Mesodermal cell (in vitro differentiated cells): ENCODE results near the gene ETV5.
"Not testable (repeated sequence)": the region's sequence is repeated elsewhere in the genome, so short reads cannot be mapped to it uniquely, and the experiment has no call there.

Experiments used
- H3K27ac ChIP-seq: 2 replicates; pipeline ENCODE4 v1.7.0; 2013; ENCODE audit warnings: mild to moderate bottlenecking, low read depth, low read length, moderate library complexity; ENCODE audit not compliant: severe bottlenecking
- H3K36me3 ChIP-seq: 2 replicates; pipeline ENCODE4 v1.7.1; 2013; ENCODE audit warnings: mild to moderate bottlenecking, low read length, moderate library complexity; ENCODE audit not compliant: control insufficient read depth, insufficient read depth
- H3K4me1 ChIP-seq: one replicate; pipeline ENCODE4 v1.7.1; 2013; ENCODE audit warnings: mild to moderate bottlenecking, low read length; ENCODE audit not compliant: insufficient read depth, control insufficient read depth, poor library complexity, severe bottlenecking
- H3K4me3 ChIP-seq: 2 replicates; pipeline ENCODE4 v1.7.0; 2013; ENCODE audit warnings: low read length, control low read depth, mild to moderate bottlenecking; ENCODE audit not compliant: insufficient read depth, poor library complexity, severe bottlenecking; ENCODE audit errors: extremely low read depth
- H3K9me3 ChIP-seq: 2 replicates; pipeline ENCODE4 v1.7.1; 2013; ENCODE audit warnings: mild to moderate bottlenecking, low read length, moderate library complexity; ENCODE audit not compliant: control insufficient read depth
- WGBS, 2 experiments: methylation state at CpG; one replicate each; pipeline ENCODE4 v1.1.5; 2013; ENCODE audit warnings: missing lambda C conversion rate in 2 of 2; ENCODE audit not compliant: insufficient coverage in 2 of 2; 5-methylcytosine and 5-hydroxymethylcytosine counted together

Gene ETV5

GRCh38 chr3:186048119-186048518 lies 60.8 kb downstream of the ETV5 start:
- no peak overlapping the region for H3K27ac ChIP-seq
- H3K9me3 ChIP-seq, result no peaks in the 10 kb centered on the region
- WGBS, 2 experiments, result 94 to 97% methylated on average over 3 of the region's 3 CpGs
- H3K4me1 ChIP-seq, result no peaks in the 10 kb centered on the region
- peaks cover 72% of the 10 kb centered on the region for H3K36me3 ChIP-seq
- H3K4me3 ChIP-seq, result no peak overlapping the region

GRCh38 chr3:186046838-186047237 lies 62.1 kb downstream of the ETV5 start:
- H3K9me3 ChIP-seq, result no peaks in the 10 kb centered on the region
- peaks cover 60% of the 10 kb centered on the region for H3K36me3 ChIP-seq
- no peak overlapping the region for H3K27ac ChIP-seq
- 91 to 95% methylated on average over 4 of the region's 5 CpGs for WGBS, 2 experiments
- no peak overlapping the region for H3K4me3 ChIP-seq
- H3K4me1 ChIP-seq, result no peaks in the 10 kb centered on the region

- Histone ChIP-seq H3K9me3 (no peaks in the 10 kb centered on the region), H3K4me3 (no peak overlapping the region), H3K27ac (no peak overlapping the region), H3K36me3 (peaks cover 41% of the 10 kb centered on the region), H3K4me1 (no peaks in the 10 kb centered on the region)
- WGBS, 2 experiments, result 79 to 83% methylated on average over 10 of the region's 12 CpGs
Observed at GRCh38 chr3:186044968-186045367, 63.9 kb downstream of the ETV5 start.

GRCh38 chr3:186044427-186044826 lies 64.5 kb downstream of the ETV5 start:
- H3K36me3 ChIP-seq, result peaks cover 35% of the 10 kb centered on the region
- no peak overlapping the region for H3K4me3 ChIP-seq
- H3K4me1 ChIP-seq, result no peaks in the 10 kb centered on the region
- H3K9me3 ChIP-seq, result no peaks in the 10 kb centered on the region
- WGBS, 2 experiments, result no CpG with 5 or more reads among the region's 3 CpGs
- H3K27ac ChIP-seq, result no peak overlapping the region

- no peak overlapping the region for H3K4me3 ChIP-seq
- peaks cover 18% of the 10 kb centered on the region for H3K36me3 ChIP-seq
- 86 to 88% methylated on average over 7 of the region's 7 CpGs for WGBS, 2 experiments
- H3K27ac ChIP-seq, result no peak overlapping the region
- no peaks in the 10 kb centered on the region for H3K4me1 ChIP-seq
- peaks cover 9% of the 10 kb centered on the region for H3K9me3 ChIP-seq
Observed at GRCh38 chr3:186042521-186043202, 66.2 kb downstream of the ETV5 start.

- Histone ChIP-seq H3K4me3 (no peak overlapping the region), H3K27ac (no peak overlapping the region), H3K9me3 (peaks cover 9% of the 10 kb centered on the region), H3K36me3 (peaks cover 11% of the 10 kb centered on the region), H3K4me1 (no peaks in the 10 kb centered on the region)
- 93 to 95% methylated on average over 3 of the region's 3 CpGs for WGBS, 2 experiments
Observed at GRCh38 chr3:186042036-186042435, 66.9 kb downstream of the ETV5 start.

GRCh38 chr3:186038360-186038759 lies 70.5 kb downstream of the ETV5 start:
- WGBS, 2 experiments, result 87% methylated on average over 3 of the region's 4 CpGs; no CpG with 5 or more reads in 1 of the 2 experiments
- Histone ChIP-seq H3K4me1 (no peaks in the 10 kb centered on the region), H3K4me3 (no peak overlapping the region), H3K27ac (no peak overlapping the region), H3K9me3 (peaks cover 9% of the 10 kb centered on the region), H3K36me3 (no peaks in the 10 kb centered on the region)

GRCh38 chr3:186035277-186035676 lies 73.6 kb downstream of the ETV5 start:
- Histone ChIP-seq H3K9me3 (peaks cover 13% of the 10 kb centered on the region), H3K27ac (no peak overlapping the region), H3K4me3 (no peak overlapping the region), H3K4me1 (no peaks in the 10 kb centered on the region), H3K36me3 (no peaks in the 10 kb centered on the region)
- 94 to 100% methylated on average over 2 of the region's 4 CpGs for WGBS, 2 experiments

- no peak overlapping the region for H3K4me3 ChIP-seq
- no CpG with 5 or more reads among the region's 1 CpG for WGBS, 2 experiments
- H3K4me1 ChIP-seq, result no peaks in the 10 kb centered on the region
- H3K9me3 ChIP-seq, result peaks cover 4% of the 10 kb centered on the region
- H3K27ac ChIP-seq, result no peak overlapping the region
- no peaks in the 10 kb centered on the region for H3K36me3 ChIP-seq
Observed at GRCh38 chr3:186032321-186032720, 76.6 kb downstream of the ETV5 start.

- H3K36me3 ChIP-seq, H3K4me3 ChIP-seq, H3K4me1 ChIP-seq, H3K27ac ChIP-seq, H3K9me3 ChIP-seq: not testable (repeated sequence)
- 82 to 91% methylated on average over 4 of the region's 5 CpGs for WGBS, 2 experiments
Observed at GRCh38 chr3:186025993-186026392, 82.9 kb downstream of the ETV5 start.

DNA sequence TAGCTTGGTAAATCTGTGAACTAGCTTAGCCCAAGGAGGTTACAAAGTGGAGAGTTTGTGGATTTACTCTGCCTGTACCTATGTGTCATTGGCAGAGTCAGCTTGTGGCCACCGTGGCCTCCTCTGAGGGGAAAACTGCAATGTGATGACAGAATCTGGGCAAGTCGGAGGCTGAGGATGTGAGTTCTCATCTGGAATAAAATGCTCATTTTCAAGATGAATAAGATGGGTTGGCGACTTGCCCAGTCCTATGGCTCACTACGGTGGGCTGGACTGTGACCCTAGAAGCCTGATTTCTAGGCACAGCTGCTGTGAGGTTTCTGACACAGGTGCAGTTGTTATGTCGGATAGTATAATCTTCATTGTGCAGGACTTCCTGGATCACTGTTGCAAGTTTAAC lies 83.7 kb downstream of the ETV5 start:
- Histone ChIP-seq H3K4me1 (peaks cover 7% of the 10 kb centered on the region), H3K36me3 (no peaks in the 10 kb centered on the region), H3K9me3 (no peaks in the 10 kb centered on the region), H3K4me3 (no peak overlapping the region), H3K27ac (no peak overlapping the region)
- 93 to 94% methylated on average over 4 to 5 of the region's 5 CpGs for WGBS, 2 experiments
